Neural cell (in vitro differentiated cells): ENCODE results near the gene NPFFR2.

ENCODE experiments used
- CTCF ChIP-seq: fragments of 450-650 bp; IDR thresholded peaks from 2 replicates; pipeline ENCODE4 v1.5.1; 2014; ENCODE audit warnings: antibody characterized with exemption, mild to moderate bottlenecking, moderate library complexity; ENCODE audit not compliant: poor library complexity, severe bottlenecking
- RAD21 ChIP-seq: fragments of 450-650 bp; conservative IDR thresholded peaks from 2 replicates; pipeline ENCODE4 v1.6.1; 2014; ENCODE audit warnings: antibody characterized with exemption, mild to moderate bottlenecking, moderate library complexity

GRCh38 chr4:72031868-72032608 is at the start of gene NPFFR2:
- no peak for TF ChIP-seq RAD21
- no peak for TF ChIP-seq CTCF
